ENCODE data around the gene NTPCR. TPM values are rescaled to one million over a fixed set of nuclear protein-coding genes. Genes with fewer than 3 reads are reported as not detected.

Gene NTPCR
- total RNA-seq, 1 experiment from 2014 or later: 45.3 TPM

- BruUV-seq (replicated peaks): no TSS peak
- ChIA-PET CTCF (no interaction called here), POLR2A (ENCODE audit: unreplicated experiment) (no interaction called here)
- Histone ChIP-seq H3K4me2 (no peak overlapping the region), H3K79me2 (ENCODE audit: low read depth) (no peaks in the 10 kb centered on the region), H4K20me1 (ENCODE audit: insufficient read depth) (no peaks in the 10 kb centered on the region), H3K4me3 (no peak overlapping the region), H2AFZ (no peak overlapping the region), H3F3A (ENCODE audit: insufficient read depth, low read depth) (no peaks in the 10 kb centered on the region), H3K9me2 (ENCODE audit: insufficient read depth) (no peaks in the 10 kb centered on the region), H3K27ac (no peak overlapping the region), H3K4me1 (replicated peaks; ENCODE audit: insufficient read depth) (no peaks in the 10 kb centered on the region), H3K9me3 (ENCODE audit: insufficient read depth, low read depth) (no peaks in the 10 kb centered on the region), H3K36me3 (ENCODE audit: low read depth) (no peaks in the 10 kb centered on the region), H3K27me3 (ENCODE audit: insufficient read depth, low read depth) (no peaks in the 10 kb centered on the region)
- no peak for TF ChIP-seq EZH2 (IDR thresholded peaks at IDR 0.05; ENCODE audit: low read depth)
- TF ChIP-seq, protein P1, sequence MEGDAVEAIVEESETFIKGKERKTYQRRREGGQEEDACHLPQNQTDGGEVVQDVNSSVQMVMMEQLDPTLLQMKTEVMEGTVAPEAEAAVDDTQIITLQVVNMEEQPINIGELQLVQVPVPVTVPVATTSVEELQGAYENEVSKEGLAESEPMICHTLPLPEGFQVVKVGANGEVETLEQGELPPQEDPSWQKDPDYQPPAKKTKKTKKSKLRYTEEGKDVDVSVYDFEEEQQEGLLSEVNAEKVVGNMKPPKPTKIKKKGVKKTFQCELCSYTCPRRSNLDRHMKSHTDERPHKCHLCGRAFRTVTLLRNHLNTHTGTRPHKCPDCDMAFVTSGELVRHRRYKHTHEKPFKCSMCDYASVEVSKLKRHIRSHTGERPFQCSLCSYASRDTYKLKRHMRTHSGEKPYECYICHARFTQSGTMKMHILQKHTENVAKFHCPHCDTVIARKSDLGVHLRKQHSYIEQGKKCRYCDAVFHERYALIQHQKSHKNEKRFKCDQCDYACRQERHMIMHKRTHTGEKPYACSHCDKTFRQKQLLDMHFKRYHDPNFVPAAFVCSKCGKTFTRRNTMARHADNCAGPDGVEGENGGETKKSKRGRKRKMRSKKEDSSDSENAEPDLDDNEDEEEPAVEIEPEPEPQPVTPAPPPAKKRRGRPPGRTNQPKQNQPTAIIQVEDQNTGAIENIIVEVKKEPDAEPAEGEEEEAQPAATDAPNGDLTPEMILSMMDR (conservative IDR thresholded peaks at IDR 0.05): no peak
- intact Hi-C loops (cut with micrococcal nuclease; ENCODE audit: unreplicated experiment): no loop called here
- DNase-seq: no peak
These were observed 27.9 kb upstream of the NTPCR start for GRCh38 chr1:232922485-232922884.

DNA sequence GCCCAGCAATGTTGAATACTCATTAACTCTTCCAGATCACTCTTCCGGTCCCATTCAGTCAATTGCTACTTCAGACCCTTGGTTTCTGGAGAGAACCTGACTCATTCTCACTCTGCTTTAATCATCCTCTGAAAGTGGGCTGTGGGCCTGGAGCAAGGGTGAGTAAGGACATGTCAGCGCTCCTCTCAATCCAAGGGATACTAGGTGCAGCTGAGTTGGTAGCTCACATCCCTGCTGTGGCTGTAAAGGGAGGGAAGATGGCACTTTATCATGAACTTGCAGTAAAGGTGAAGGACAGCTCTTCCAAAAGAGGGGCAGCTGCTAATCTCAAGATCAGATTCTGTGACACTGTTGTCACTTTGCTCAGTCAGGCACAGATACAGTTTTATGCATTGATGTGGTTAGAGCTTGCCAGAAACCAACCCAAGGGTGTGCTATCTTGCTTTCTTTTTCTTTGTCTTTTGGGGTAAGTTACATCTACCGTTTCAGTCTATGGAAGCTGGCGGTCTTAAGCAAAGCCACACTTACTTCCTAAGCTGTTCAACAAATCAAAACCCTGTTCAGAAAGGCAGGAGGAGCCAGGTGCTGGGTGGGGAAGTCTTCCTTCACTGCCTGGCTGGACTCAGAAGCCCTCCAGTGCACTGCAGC, 26.5 kb upstream of the NTPCR start:
- Histone ChIP-seq H3K79me2 (ENCODE audit: low read depth) (no peaks in the 10 kb centered on the region), H3K27ac (no peak overlapping the region), H4K20me1 (ENCODE audit: insufficient read depth) (no peaks in the 10 kb centered on the region), H3K4me1 (replicated peaks; ENCODE audit: insufficient read depth) (no peaks in the 10 kb centered on the region), H3K4me2 (no peak overlapping the region), H3K4me3 (no peak overlapping the region), H3K36me3 (ENCODE audit: low read depth) (no peaks in the 10 kb centered on the region), H3K9me2 (ENCODE audit: insufficient read depth) (no peaks in the 10 kb centered on the region), H2AFZ (no peak overlapping the region), H3K9me3 (ENCODE audit: insufficient read depth, low read depth) (no peaks in the 10 kb centered on the region), H3K27me3 (ENCODE audit: insufficient read depth, low read depth) (no peaks in the 10 kb centered on the region; the same call in 1 of the 2 replicates), H3F3A (ENCODE audit: insufficient read depth, low read depth) (no peaks in the 10 kb centered on the region)
- POLR2A ChIA-PET (ENCODE audit: unreplicated experiment): no interaction called here
- intact Hi-C loops (cut with micrococcal nuclease; ENCODE audit: unreplicated experiment): no loop called here
- no peak for DNase-seq
- BruUV-seq (replicated peaks): no TSS peak
- CTCF ChIA-PET: no interaction called here
- TF ChIP-seq, protein P1 (conservative IDR thresholded peaks at IDR 0.05): no peak
- no peak for TF ChIP-seq EZH2 (IDR thresholded peaks at IDR 0.05; ENCODE audit: low read depth)

GRCh38 chr1:232924874-232925273, 25.5 kb upstream of the NTPCR start:
- Histone ChIP-seq H3K27ac (no peak overlapping the region), H3K36me3 (ENCODE audit: low read depth) (no peaks in the 10 kb centered on the region), H3K9me3 (ENCODE audit: insufficient read depth, low read depth) (no peaks in the 10 kb centered on the region), H2AFZ (no peak overlapping the region), H3K79me2 (ENCODE audit: low read depth) (no peaks in the 10 kb centered on the region), H3K27me3 (ENCODE audit: insufficient read depth, low read depth) (no peaks in the 10 kb centered on the region; the same call in 1 of the 2 replicates), H3K4me2 (no peak overlapping the region), H4K20me1 (ENCODE audit: insufficient read depth) (no peaks in the 10 kb centered on the region), H3K9me2 (ENCODE audit: insufficient read depth) (no peaks in the 10 kb centered on the region), H3F3A (ENCODE audit: insufficient read depth, low read depth) (no peaks in the 10 kb centered on the region), H3K4me1 (replicated peaks; ENCODE audit: insufficient read depth) (no peaks in the 10 kb centered on the region), H3K4me3 (no peak overlapping the region)
- no peak for DNase-seq
- no TSS peak for BruUV-seq (replicated peaks)
- ChIA-PET POLR2A (ENCODE audit: unreplicated experiment) (no interaction called here), CTCF (no interaction called here)
- TF ChIP-seq, protein P1 (conservative IDR thresholded peaks at IDR 0.05): no peak
- no peak for TF ChIP-seq EZH2 (IDR thresholded peaks at IDR 0.05; ENCODE audit: low read depth)
- intact Hi-C loops (cut with micrococcal nuclease; ENCODE audit: unreplicated experiment): no loop called here

All from PC-9 (cell line).